HEK293T (cell line): ENCODE results near the gene ALOX15.

Experiments
- NFRKB ChIP-seq: fragments of 450-650 bp; IDR thresholded peaks from 2 replicates; pipeline ENCODE4 v1.6.1; 2016; ENCODE audit warnings: mild to moderate bottlenecking, moderate library complexity
- SUZ12 ChIP-seq: fragments of 450-650 bp; IDR thresholded peaks from 2 replicates; pipeline ENCODE4 v1.6.1; 2016; ENCODE audit warnings: mild to moderate bottlenecking

GRCh38 chr17:4657678-4658077, 16.2 kb upstream of the ALOX15 start:
- TF ChIP-seq NFRKB (no peak), SUZ12 (no peak)
